Liver (tissue), 9 donors: ENCODE measurements around the gene BAIAP2. TPM values are rescaled to one million over a fixed set of nuclear protein-coding genes. Genes with fewer than 3 reads are reported as not detected.

Experiments
- DNase-seq: peaks from one replicate; pipeline ENCODE4 v3.0.0-alpha.2; 2017; ENCODE audit warnings: low spot score
- H3K27ac ChIP-seq, 2 donors: one replicate each; pipeline ENCODE4 v1.7.0; 2013; ENCODE audit warnings: inconsistent platforms in 2 of 2, low read length in 2 of 2, control low read depth in 1 of 2, low read depth in 1 of 2, mild to moderate bottlenecking in 1 of 2
- H3K27me3 ChIP-seq, 4 donors: one replicate each; pipeline versions ENCODE4 v1.6.1 to v1.7.0; 2013; ENCODE audit warnings: low read length in 3 of 4, inconsistent platforms in 1 of 4, mild to moderate bottlenecking in 1 of 4, moderate library complexity in 1 of 4; ENCODE audit not compliant: control insufficient read depth in 4 of 4, insufficient read depth in 4 of 4
- H3K36me3 ChIP-seq, 4 donors: one replicate each; pipeline versions ENCODE4 v1.6.1 to v1.7.0; 2013; ENCODE audit warnings: low read length in 3 of 4, mild to moderate bottlenecking in 3 of 4, low read depth in 1 of 4, moderate library complexity in 1 of 4; ENCODE audit not compliant: control insufficient read depth in 4 of 4, insufficient read depth in 3 of 4
- H3K4me1 ChIP-seq, 4 donors: one replicate each; pipeline versions ENCODE4 v1.6.1 to v1.7.0; 2013; ENCODE audit warnings: low read length in 3 of 4, mild to moderate bottlenecking in 3 of 4, moderate library complexity in 1 of 4; ENCODE audit not compliant: control insufficient read depth in 4 of 4, insufficient read depth in 4 of 4
- H3K4me3 ChIP-seq, 3 donors: one replicate each; pipeline versions ENCODE4 v1.6.1 to v1.7.0; 2013; ENCODE audit warnings: low read length in 3 of 3, control low read depth in 1 of 3, low read depth in 1 of 3, mild to moderate bottlenecking in 1 of 3
- H3K9ac ChIP-seq, 2 donors: one replicate each; pipeline ENCODE4 v1.7.0; 2013; ENCODE audit warnings: low read length in 2 of 2, mild to moderate bottlenecking in 2 of 2, moderate library complexity in 2 of 2, control low read depth in 1 of 2, low read depth in 1 of 2
- H3K9me3 ChIP-seq, 4 donors: one replicate each; pipeline versions ENCODE4 v1.6.1 to v1.7.0; 2013; ENCODE audit warnings: low read length in 3 of 4; ENCODE audit not compliant: control insufficient read depth in 4 of 4
- EGR1 ChIP-seq, 2 donors: IDR thresholded peaks; 2 replicates each; pipeline ENCODE4 v1.6.1; 2016 to 2018; ENCODE audit warnings: antibody characterized with exemption in 2 of 2, low read depth in 2 of 2
- FOXA1 ChIP-seq: IDR thresholded peaks from 2 replicates; pipeline ENCODE4 v1.6.1; 2016; ENCODE audit warnings: antibody characterized with exemption
- FOXA2 ChIP-seq: IDR thresholded peaks from 2 replicates; pipeline ENCODE4 v1.6.1; 2016; ENCODE audit warnings: antibody characterized with exemption
- GABPA ChIP-seq, 2 donors: IDR thresholded peaks in 1 of 2; conservative IDR thresholded peaks in 1 of 2; 2 replicates each; pipeline ENCODE4 v1.6.1; 2016; ENCODE audit warnings: antibody characterized with exemption in 2 of 2, mild to moderate bottlenecking in 1 of 2, moderate library complexity in 1 of 2
- HNF4A ChIP-seq, 2 donors: conservative IDR thresholded peaks; 2 replicates each; pipeline ENCODE4 v1.6.1; 2016; ENCODE audit warnings: antibody characterized with exemption in 2 of 2, mild to moderate bottlenecking in 2 of 2
- JUND ChIP-seq, 2 donors: IDR thresholded peaks; 2 replicates each; pipeline ENCODE4 v1.6.1; 2016; ENCODE audit warnings: antibody characterized with exemption in 2 of 2
- NR2F2 ChIP-seq: IDR thresholded peaks from 2 replicates; pipeline ENCODE4 v1.6.1; 2016; ENCODE audit warnings: antibody characterized with exemption
- RXRA ChIP-seq, 2 donors: IDR thresholded peaks; 2 replicates each; pipeline ENCODE4 v1.6.1; 2017 to 2018; ENCODE audit warnings: antibody characterized with exemption in 2 of 2, mild to moderate bottlenecking in 1 of 2
- TAF1 ChIP-seq: conservative IDR thresholded peaks from 2 replicates; pipeline ENCODE4 v1.6.1; 2016; ENCODE audit warnings: antibody characterized with exemption, mild to moderate bottlenecking
- YY1 ChIP-seq: IDR thresholded peaks from 2 replicates; pipeline ENCODE4 v1.6.1; 2016; ENCODE audit warnings: antibody characterized with exemption, mild to moderate bottlenecking
- WGBS: extraction: QIAGEN DNeasy Blood & Tissue Kit; methylation state at CpG from one replicate; pipeline ENCODE4 v1.1.7; 2013; 5-methylcytosine and 5-hydroxymethylcytosine counted together
- polyA plus RNA-seq, 2 donors: library from polyadenylated mRNA; stranded (reverse) in 1 of 2; unstranded in 1 of 2; fragments of 200-250 nt in 1 of 2; fragments of >200 nt in 1 of 2; fragmentation: Nextera tagmentation in 1 of 2; extraction: Ambion mirVana in 1 of 2; gene quantifications; one replicate each; pipeline versions ENCODE4 v1.2.1 to v1.2.3, GENCODE V29; 2013 to 2015
- total RNA-seq, 2 donors: library from RNA; depleted of rRNA; stranded (reverse); fragments of >200 nt; gene quantifications; one replicate each; pipeline ENCODE4 v1.2.3, GENCODE V29; 2014
- TF ChIP-seq, protein P1 (sequence below): IDR thresholded peaks from 2 replicates; pipeline ENCODE4 v1.6.1; 2016; ENCODE audit warnings: antibody characterized with exemption
- TF ChIP-seq, protein P2 (sequence below): IDR thresholded peaks from 2 replicates; pipeline ENCODE4 v1.6.1; 2016; ENCODE audit warnings: antibody characterized with exemption
- TF ChIP-seq, protein P3 (sequence below): IDR thresholded peaks from 2 replicates; pipeline ENCODE4 v1.6.1; 2016; ENCODE audit warnings: antibody characterized with exemption, mild to moderate bottlenecking
- TF ChIP-seq, protein P4 (sequence below): fragments of 150-350 bp; IDR thresholded peaks from 2 replicates; pipeline ENCODE4 v1.5.1; 2017; ENCODE audit warnings: improper control_type of control experiment, low read depth, low read length; ENCODE audit not compliant: missing input control
- donor health status: healthy.
- donor health status: healthy.
- donor health status: healthy.
- donor health status: healthy.
- donor health status: healthy.

Gene BAIAP2
- total and polyA plus RNA-seq, 4 donors, result 8.1 to 61.3 (median 44.9) TPM

DNA sequence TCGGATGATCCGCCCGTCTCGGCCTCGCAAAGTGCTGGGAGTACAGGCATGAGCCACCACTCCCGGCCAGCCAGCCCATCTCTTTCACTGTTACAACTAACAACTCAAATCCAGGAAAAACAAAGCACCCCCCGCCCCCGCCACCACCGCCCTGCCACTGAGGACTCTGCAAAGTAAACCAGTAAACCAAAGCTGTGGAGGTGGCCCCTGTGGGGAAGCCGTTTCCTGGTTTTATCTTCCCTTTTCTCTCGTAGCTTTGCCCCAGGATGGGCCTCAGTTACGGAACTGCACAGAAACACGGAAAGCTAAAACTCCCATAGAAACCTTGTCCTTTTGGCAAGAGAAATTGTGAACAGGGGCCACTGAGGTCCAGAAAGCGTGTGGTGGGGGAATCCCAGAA, 25.8 kb upstream of the BAIAP2 start:
- 87% methylated on average over 14 of the region's 14 CpGs for WGBS
- Histone ChIP-seq H3K4me3 (no peak overlapping the region), H3K4me1 (peaks cover 0 to 9% (median 6%) of the 10 kb centered on the region in 4 donors), H3K27me3 (no peaks in the 10 kb centered on the region), H3K27ac (no peak overlapping the region), H3K9ac (no peak overlapping the region), H3K9me3 (no peaks in the 10 kb centered on the region), H3K36me3 (no peaks in the 10 kb centered on the region)
- TF ChIP-seq, protein P1, sequence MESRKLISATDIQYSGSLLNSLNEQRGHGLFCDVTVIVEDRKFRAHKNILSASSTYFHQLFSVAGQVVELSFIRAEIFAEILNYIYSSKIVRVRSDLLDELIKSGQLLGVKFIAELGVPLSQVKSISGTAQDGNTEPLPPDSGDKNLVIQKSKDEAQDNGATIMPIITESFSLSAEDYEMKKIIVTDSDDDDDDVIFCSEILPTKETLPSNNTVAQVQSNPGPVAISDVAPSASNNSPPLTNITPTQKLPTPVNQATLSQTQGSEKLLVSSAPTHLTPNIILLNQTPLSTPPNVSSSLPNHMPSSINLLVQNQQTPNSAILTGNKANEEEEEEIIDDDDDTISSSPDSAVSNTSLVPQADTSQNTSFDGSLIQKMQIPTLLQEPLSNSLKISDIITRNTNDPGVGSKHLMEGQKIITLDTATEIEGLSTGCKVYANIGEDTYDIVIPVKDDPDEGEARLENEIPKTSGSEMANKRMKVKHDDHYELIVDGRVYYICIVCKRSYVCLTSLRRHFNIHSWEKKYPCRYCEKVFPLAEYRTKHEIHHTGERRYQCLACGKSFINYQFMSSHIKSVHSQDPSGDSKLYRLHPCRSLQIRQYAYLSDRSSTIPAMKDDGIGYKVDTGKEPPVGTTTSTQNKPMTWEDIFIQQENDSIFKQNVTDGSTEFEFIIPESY, result no peak
- TF ChIP-seq GABPA (IDR thresholded peaks at IDR 0.05 in 1 of 2, conservative IDR thresholded peaks at IDR 0.05 in 1 of 2) (no peak), HNF4A (conservative IDR thresholded peaks at IDR 0.05) (no peak), FOXA2 (no peak), RXRA (IDR thresholded peaks at IDR 0.05) (no peak), EGR1 (IDR thresholded peaks at IDR 0.05; ENCODE audit: low read depth in 2 of 2) (no peak), FOXA1 (no peak), NR2F2 (no peak)
- TF ChIP-seq, protein P2, sequence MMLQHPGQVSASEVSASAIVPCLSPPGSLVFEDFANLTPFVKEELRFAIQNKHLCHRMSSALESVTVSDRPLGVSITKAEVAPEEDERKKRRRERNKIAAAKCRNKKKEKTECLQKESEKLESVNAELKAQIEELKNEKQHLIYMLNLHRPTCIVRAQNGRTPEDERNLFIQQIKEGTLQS, result no peak
- TF ChIP-seq, protein P3, sequence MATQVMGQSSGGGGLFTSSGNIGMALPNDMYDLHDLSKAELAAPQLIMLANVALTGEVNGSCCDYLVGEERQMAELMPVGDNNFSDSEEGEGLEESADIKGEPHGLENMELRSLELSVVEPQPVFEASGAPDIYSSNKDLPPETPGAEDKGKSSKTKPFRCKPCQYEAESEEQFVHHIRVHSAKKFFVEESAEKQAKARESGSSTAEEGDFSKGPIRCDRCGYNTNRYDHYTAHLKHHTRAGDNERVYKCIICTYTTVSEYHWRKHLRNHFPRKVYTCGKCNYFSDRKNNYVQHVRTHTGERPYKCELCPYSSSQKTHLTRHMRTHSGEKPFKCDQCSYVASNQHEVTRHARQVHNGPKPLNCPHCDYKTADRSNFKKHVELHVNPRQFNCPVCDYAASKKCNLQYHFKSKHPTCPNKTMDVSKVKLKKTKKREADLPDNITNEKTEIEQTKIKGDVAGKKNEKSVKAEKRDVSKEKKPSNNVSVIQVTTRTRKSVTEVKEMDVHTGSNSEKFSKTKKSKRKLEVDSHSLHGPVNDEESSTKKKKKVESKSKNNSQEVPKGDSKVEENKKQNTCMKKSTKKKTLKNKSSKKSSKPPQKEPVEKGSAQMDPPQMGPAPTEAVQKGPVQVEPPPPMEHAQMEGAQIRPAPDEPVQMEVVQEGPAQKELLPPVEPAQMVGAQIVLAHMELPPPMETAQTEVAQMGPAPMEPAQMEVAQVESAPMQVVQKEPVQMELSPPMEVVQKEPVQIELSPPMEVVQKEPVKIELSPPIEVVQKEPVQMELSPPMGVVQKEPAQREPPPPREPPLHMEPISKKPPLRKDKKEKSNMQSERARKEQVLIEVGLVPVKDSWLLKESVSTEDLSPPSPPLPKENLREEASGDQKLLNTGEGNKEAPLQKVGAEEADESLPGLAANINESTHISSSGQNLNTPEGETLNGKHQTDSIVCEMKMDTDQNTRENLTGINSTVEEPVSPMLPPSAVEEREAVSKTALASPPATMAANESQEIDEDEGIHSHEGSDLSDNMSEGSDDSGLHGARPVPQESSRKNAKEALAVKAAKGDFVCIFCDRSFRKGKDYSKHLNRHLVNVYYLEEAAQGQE, result no peak
- TF ChIP-seq, protein P4, sequence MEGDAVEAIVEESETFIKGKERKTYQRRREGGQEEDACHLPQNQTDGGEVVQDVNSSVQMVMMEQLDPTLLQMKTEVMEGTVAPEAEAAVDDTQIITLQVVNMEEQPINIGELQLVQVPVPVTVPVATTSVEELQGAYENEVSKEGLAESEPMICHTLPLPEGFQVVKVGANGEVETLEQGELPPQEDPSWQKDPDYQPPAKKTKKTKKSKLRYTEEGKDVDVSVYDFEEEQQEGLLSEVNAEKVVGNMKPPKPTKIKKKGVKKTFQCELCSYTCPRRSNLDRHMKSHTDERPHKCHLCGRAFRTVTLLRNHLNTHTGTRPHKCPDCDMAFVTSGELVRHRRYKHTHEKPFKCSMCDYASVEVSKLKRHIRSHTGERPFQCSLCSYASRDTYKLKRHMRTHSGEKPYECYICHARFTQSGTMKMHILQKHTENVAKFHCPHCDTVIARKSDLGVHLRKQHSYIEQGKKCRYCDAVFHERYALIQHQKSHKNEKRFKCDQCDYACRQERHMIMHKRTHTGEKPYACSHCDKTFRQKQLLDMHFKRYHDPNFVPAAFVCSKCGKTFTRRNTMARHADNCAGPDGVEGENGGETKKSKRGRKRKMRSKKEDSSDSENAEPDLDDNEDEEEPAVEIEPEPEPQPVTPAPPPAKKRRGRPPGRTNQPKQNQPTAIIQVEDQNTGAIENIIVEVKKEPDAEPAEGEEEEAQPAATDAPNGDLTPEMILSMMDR, result no peak
- DNase-seq, result no peak

DNA sequence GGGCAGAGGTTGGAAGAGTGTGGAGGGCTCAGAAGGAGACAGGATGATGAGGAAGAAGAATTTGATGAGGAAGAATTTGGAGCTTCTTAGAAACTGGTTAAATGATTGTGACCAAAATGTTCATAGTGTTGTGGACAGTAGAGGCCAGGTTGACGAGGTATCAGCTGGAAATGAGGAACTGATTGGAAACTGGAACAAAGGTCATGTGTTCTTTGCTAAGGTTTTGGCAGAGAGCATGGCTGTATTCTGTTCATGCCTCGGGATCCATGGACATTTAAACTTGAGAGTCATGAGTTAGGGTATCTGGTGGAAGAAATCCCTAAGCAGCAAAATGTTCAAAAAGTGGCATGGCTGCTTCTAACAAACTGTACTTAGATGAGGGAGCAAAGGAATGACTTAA, 24.0 kb upstream of the BAIAP2 start:
- Histone ChIP-seq H3K36me3 (no peaks in the 10 kb centered on the region), H3K27ac (no peak overlapping the region), H3K9me3 (no peaks in the 10 kb centered on the region), H3K9ac (no peak overlapping the region), H3K4me1 (peaks cover 0 to 6% (median 4%) of the 10 kb centered on the region in 4 donors), H3K4me3 (no peak overlapping the region), H3K27me3 (no peaks in the 10 kb centered on the region)
- DNase-seq, result no peak
- WGBS, result 31% methylated on average over 2 of the region's 2 CpGs
- TF ChIP-seq HNF4A (conservative IDR thresholded peaks at IDR 0.05) (peak; percentile 11 to 45), NR2F2 (no peak), RXRA (IDR thresholded peaks at IDR 0.05) (peak; percentile 66 to 79), YY1 (peak; percentile 54), FOXA2 (peak; percentile 57), JUND (IDR thresholded peaks at IDR 0.05) (no peak), GABPA (IDR thresholded peaks at IDR 0.05 in 1 of 2, conservative IDR thresholded peaks at IDR 0.05 in 1 of 2) (no peak), FOXA1 (no peak), TAF1 (no peak)
- TF ChIP-seq, protein P1, result no peak
- TF ChIP-seq, protein P2, result no peak
- TF ChIP-seq, protein P3, result peak; percentile 29
- TF ChIP-seq, protein P4, result no peak
